Stimulated activated naive CD8-positive, alpha-beta T cell treated with anti-CD3 and anti-CD28 coated beads, Interleukin-15, Interleukin-2, amounts not matched to agents 100 U/mL and 50 U/mL, for 24 hours (primary cell): ENCODE results near the gene POLH.
"Not testable (repeated sequence)": the region's sequence is repeated elsewhere in the genome, so short reads cannot be mapped to it uniquely, and the experiment has no call there.

Experiments
- ATAC-seq: fragments of 150-1000 bp; cut with Tn5 transposase; one replicate; pipeline ENCODE4 v1.10.0; 2021
- DNase-seq: peaks from one replicate; pipeline ENCODE4 v3.0.0; 2021

POLH gene

DNA sequence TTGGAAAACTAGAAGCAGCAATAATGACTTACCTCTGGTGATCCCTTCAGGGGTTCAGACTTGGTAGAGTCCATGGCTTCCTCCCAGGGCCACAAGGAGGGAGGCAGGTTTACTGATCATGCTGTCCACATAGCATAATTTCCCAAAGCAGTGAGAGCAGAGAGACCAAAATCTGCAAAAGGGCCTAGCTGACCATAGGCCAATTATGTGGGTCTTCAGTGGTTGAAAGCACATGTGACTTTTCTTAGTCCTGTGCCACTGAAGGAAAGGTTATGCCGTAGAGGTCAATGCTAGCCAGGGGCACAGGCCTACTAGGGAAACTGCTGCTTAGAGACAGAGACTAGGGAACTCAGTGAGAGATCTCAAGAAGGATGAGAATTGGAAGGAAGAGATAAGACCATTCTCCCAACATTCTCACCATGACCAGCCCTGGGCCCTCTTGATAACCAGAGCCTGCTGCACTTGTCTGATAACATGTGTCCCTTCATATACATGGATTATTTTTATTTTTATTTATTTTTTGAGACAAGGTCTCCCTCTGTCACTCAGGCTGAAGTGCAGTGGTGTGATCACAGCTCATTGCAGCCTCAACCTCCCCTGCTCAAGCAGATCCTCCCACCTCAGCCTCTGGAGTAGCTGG is 55.1 kb downstream of the POLH start:
- ATAC-seq (no peak), DNase-seq (no peak)

DNA sequence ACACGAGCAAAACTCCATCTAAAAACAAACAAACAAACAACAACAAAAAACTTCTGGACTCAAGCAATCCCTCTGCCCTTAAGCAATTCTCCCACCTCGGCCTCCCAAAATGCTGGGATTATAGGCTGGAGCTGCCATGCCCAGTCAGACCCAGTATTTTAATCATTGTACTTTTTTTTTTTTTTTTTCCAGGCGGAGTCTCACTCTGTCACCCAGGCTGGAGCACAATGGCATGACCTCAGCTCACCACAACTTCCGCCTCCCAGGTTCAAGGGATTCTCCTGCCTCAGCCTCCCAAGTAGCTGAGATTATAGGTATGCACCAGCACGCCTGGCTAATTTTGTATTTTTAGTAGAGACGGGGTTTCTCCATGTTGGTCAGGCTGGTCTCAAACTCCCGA is 57.0 kb downstream of the POLH start:
- ATAC-seq, DNase-seq: not testable (repeated sequence)

DNA sequence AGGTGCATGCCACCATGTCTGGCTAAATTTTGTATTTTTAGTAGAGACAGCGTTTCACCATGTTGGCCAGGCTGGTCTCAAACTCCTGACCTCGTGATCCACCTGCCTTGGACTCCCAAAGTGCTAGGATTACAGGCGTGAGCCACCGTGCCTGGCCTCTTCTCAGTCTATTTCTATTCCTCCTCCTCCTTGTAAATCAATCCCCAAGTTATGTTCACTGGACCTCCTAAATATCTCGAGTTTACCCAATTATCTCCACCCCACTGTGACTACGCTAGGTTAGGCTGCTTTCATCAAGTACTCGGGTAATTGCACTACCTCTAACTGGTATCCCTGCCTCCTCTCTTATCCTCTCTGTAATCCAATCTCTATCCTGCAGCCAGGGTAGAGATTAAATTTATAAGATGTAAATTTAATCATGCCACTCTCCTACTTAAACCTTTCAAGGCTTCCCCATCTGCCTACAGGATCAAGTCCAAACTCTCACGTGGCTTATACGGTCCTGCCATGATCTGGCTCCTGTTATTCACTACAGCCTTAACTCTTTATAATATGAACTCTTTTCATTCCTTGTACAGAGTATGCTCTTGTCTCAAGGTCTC is 58.8 kb downstream of the POLH start:
- no peak for ATAC-seq
- no peak for DNase-seq

DNA sequence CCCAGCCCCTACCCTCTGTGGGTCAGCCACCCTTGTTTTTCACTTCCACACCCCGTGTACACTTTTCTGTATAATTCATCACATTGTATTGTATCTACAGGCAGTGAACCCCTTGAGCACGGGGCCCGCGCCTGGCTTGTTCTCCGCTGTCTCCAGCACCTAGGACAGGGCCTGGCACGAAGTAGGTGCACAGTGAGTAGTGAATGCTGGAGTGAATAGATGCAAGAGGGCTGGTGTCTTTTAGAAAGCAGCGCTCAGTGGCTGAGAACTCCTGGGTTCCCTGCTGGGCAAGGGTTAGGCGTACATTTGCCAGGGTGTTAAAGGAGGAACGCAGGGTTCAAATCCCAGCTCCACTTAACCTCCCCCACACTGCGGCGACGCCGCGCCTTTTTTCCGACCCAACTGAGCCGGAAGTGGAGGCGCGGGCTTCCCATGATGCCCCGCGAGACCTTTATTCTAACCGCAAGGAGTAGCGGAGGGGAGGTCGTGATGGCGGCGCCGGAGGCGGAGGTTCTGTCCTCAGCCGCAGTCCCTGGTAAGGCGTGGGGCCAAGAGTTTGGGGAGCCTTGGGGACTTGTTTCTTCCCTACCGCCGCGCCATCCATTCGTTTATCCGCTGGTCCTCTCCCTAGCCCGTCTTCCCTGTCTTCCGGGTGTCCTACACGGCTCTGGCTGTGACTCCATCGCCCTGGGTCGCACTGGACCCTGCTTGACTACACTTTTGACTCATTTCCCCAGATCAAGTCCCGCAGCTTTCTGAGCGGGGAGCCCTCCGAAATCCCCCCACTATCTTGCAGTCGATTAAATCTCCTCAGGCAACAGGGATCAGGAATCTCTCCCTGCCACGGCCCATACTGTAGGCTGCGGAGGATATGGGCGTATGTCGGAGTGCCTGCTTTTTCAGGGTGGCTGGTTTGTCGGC is 59.7 kb downstream of the POLH start, which contains the start of gene MAD2L1BP:
TSS of gene MAD2L1BP (plus strand) at position 454 of the 921 bp plus-strand sequence. CDS start at position 490, 36 bp downstream.
- peak; percentile 92 for DNase-seq

DNA sequence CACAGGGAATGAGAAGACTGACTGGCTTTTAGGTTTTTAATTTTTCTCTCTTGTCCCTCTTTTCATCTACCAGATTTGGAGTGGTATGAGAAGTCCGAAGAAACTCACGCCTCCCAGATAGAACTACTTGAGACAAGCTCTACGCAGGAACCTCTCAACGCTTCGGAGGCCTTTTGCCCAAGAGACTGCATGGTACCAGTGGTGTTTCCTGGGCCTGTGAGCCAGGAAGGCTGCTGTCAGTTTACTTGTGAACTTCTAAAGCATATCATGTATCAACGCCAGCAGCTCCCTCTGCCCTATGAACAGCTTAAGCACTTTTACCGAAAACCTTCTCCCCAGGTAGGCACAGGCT is 60.3 kb downstream of the POLH start:
- no peak for ATAC-seq
- DNase-seq, result no peak

More for the DNA sequence above, 59.7 kb downstream of the POLH start, which contains the start of gene MAD2L1BP:
- peak; percentile 87 for ATAC-seq

DNA sequence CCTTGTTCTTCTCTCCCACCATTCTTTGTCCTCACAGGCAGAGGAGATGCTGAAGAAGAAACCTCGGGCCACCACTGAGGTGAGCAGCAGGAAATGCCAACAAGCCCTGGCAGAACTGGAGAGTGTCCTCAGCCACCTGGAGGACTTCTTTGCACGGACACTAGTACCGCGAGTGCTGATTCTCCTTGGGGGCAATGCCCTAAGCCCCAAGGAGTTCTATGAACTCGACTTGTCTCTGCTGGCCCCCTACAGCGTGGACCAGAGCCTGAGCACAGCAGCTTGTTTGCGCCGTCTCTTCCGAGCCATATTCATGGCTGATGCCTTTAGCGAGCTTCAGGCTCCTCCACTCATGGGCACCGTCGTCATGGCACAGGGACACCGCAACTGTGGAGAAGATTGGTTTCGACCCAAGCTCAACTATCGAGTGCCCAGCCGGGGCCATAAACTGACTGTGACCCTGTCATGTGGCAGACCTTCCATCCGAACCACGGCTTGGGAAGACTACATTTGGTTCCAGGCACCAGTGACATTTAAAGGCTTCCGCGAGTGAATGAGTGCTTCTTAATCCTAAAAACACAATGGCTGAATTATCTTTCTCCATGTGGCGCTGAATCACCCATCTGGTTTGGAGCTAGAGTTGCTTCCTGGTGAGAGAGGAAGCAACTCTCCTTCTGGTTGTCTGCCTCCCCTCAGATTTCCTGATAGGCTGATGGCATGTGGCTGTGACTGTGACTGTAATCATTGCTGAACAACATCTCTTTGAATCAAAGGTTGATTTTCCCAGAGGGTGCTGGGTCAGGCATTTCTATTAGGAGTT is 64.2 kb downstream of the POLH start:
- no peak for DNase-seq

DNA sequence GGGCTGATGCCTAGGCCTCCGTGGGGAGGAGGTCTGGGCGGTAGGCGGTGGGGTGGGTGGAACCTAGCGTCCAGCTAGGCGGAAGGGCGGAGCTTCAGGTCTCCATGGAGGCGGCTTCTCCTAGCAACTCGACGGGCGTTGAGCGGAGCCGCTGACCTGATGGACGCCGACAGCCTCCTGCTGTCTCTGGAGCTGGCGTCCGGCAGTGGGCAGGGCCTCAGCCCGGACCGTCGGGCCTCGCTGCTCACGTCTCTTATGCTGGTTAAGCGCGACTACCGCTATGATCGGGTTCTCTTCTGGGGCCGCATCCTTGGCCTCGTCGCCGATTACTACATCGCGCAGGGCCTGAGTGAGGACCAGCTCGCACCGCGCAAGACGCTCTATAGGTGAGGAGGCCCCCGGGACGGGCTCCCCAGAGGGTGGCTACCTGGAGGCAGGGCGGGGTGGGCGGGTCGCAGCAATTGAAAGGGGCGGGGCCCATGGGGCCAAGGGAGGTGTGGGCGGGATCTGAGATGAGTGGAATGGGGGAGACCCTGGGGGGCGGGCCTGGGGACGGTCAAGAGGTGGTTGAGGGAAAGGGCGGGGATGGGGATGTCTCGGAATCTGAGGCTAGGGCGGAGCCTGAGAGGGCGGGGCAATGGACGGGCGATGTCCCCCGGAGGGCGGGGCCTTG is 69.1 kb downstream of the POLH start, which contains the start of gene RSPH9:
TSS of gene RSPH9 (plus strand) at position 97 of the 673 bp plus-strand sequence. CDS start at position 160, 63 bp downstream.
- ATAC-seq (peak; percentile 84), DNase-seq (peak; percentile 72)

More for the DNA sequence above, 64.2 kb downstream of the POLH start:
- no peak for ATAC-seq

DNA sequence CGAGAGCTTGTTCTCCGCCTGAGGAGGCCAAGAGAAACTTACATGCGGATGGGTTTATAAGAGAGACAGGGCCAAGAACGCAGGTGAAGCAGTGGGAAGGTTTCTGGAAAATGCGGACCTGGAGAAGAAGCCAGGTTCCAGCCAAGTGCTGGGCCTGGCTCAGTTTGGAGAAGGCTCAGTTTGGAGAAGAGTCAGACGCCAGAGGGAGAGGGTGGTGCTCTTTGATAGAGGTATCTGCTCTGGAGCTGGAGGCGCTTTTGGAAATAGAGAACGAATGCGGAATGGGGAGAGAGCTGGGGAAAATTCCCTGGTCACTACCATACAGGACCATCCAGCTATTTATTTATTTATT is 69.6 kb downstream of the POLH start:
- DNase-seq, result no peak
- no peak for ATAC-seq

DNA sequence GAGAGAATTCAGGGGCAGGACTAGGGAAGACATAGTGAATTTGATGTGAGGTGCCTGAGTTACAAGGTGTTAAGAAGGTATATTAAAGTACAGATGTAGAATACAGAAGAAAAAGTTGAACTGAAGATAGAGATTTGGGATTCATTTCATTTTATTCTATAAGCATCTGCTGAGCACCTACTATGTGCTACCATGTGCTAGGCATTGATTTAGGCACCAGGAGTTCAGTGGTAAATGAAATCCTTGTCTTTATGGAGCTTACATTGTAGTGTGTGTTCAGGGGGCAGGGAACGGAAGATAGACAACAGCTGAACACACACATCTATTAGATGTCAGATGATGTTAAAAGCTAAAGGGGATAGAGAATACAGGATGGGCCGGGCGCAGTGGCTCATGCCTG is 71.6 kb downstream of the POLH start:
- ATAC-seq, result no peak
- DNase-seq, result no peak

DNA sequence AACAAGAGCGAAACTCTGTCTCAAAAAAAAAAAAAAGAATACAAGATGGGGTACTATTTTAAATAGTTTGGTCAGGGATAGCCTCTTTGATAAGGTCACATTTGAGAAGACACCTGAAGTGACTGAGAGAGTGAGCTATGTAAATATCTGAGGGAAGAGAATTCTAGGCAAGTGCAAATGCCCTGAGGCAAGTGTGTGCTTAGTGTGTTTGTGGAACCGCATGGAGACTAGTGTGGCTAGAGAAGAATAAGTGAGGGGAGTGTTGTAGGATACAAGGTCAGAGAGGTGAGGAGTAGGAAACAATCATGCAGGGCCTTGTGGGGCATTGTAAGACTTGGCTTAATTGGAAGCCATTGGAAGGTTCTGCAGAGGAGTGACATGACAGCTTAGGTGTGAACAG is 72.3 kb downstream of the POLH start:
- ATAC-seq (no peak), DNase-seq (no peak)

DNA sequence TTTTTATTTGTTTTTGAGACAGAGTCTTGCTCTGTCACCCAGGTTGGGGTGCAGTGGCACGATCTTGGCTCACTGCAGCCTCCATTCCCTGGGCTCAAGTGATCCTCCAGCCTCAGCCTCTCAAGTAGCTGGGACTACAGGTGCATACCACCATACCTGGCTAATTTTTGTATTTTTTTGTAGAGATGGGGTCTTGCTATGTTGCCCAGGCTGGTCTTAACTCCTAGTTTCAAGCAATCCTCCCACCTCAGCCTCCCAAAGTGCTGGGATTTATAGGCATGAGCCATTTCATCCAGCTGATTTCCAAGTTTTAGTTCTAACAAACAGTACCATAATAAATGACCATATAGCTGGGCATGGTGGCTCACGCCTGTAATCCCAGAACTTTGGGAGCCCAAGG is 76.8 kb downstream of the POLH start:
- ATAC-seq, DNase-seq: not testable (repeated sequence)

DNA sequence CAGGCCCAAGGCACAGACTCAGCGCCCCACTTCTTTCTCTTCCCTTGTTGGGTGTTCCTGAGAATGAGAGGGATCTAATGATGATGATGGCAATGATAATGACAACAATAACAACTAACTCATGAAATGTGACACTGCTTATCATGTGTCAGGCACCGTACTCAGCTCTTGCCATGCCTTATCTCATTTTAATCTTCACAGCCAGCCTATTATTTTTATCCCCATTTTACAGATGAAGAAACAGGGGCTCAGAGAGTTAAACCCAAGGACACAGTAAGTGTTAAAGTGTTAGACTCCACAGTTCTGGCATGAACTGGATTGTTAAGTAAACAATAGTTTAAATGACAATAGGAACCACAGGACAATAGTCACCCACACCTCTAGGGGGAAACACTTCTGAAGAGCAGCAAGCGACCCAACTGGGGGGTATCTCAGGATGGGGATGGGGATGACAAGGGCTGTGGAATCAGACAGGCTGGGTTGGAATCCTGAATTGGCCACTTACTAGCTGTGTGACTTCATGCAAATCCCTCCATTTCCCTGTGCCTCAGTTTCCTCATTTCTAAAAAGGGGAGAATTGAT is 81.3 kb downstream of the POLH start:
- ATAC-seq (no peak), DNase-seq (no peak)

DNA sequence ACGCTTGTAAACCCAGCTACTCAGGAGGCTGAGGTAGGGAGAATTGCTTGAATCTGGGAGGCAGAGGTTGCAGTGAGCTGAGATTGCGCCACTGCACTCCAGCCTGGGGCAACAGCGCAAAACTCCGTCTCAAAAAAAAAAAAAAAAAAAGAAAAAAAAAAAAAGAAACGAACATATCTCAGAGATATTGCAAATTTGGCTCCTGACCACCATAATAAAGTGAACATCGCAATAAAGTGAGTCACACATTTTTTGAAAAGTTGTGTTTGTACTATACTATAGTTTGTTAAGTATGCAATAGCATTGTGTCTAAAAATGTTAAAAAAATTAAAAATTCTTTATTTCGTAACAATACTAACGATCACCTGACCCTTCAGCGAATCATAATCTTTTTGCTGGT is 82.2 kb downstream of the POLH start:
- ATAC-seq (no peak), DNase-seq (no peak)

DNA sequence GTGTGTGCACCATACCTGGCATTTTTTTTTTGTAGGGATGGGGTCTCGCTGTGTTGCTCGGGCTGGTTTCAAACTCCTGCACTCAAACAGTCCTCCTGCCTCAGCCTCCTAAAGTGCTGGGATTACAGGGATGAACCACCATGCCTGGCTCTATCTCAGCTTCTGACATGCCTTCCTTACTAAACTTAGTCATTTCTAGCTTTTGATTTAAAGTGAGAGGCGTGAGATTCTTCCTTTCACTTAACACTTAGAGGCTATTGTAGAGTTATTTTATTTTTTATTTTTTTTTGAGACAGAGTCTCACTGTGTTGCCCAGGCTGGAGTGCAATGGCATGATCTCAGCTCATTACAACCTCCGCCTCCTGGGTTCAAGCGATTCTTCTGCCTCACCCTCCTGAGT is 87.0 kb downstream of the POLH start:
- DNase-seq, ATAC-seq: not testable (repeated sequence)
